Memory B cell (primary cell): ENCODE measurements around the gene IGSF22.

ENCODE experiments used
- ATAC-seq: fragments of 150-1000 bp; cut with Tn5 transposase; 2 replicates; pipeline ENCODE4 v1.10.0; 2021; ENCODE audit warnings: low read depth, mild to moderate bottlenecking, moderate library complexity
- DNase-seq, 2 donors: peaks; one replicate each; pipeline ENCODE4 v3.0.0; 2022; ENCODE audit warnings: low spot score in 2 of 2
- H3K27ac Mint-ChIP-seq: one replicate; pipeline ENCODE4 v1.8.0; 2022; ENCODE audit warnings: mild to moderate bottlenecking, moderate library complexity, mixed read lengths
- H3K27me3 Mint-ChIP-seq: one replicate; pipeline ENCODE4 v1.8.0; 2022; ENCODE audit warnings: mixed read lengths
- H3K36me3 Mint-ChIP-seq: one replicate; pipeline ENCODE4 v1.8.0; 2022; ENCODE audit warnings: mild to moderate bottlenecking, mixed read lengths
- H3K4me1 Mint-ChIP-seq: one replicate; pipeline ENCODE4 v1.8.0; 2022; ENCODE audit warnings: mixed read lengths
- H3K4me3 Mint-ChIP-seq: one replicate; pipeline ENCODE4 v1.8.0; 2022; ENCODE audit warnings: mild to moderate bottlenecking, moderate library complexity, mixed read lengths
- H3K9me3 Mint-ChIP-seq: one replicate; pipeline ENCODE4 v1.8.0; 2022; ENCODE audit warnings: mixed read lengths

The IGSF22 gene

DNA sequence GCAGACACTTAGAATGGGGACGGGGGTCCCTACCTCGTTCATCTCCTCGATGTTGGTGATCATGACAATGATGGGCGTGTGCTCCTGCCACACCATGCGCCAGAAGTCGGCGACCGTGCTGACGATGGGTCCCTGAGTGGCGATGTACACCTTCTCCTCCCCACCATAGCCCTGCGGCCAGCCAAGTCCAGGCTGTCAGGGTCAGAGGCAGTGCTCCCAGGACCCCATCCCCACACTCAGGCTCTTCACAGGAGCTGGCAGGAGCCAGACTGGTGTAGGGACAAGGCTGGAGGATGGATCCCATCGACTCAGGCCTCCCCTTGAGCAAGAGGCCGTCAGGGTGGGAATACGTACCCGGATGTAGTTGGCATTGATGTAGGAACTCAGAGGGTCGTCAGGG, 7.2 kb upstream of the IGSF22 start:
- Mint-ChIP-seq H3K4me1 (peaks cover 13% of the 10 kb centered on the region), H3K27me3 (peaks cover 8% of the 10 kb centered on the region), H3K36me3 (no peaks in the 10 kb centered on the region), H3K27ac (no peak overlapping the region), H3K9me3 (no peaks in the 10 kb centered on the region), H3K4me3 (no peak overlapping the region)
- DNase-seq: no peak
- no peak for ATAC-seq

GRCh38 chr11:18731949-18732821, 6.2 kb upstream of the IGSF22 start:
- H3K4me3 Mint-ChIP-seq: no peak overlapping the region
- peaks cover 11% of the 10 kb centered on the region for H3K27me3 Mint-ChIP-seq
- no peaks in the 10 kb centered on the region for H3K36me3 Mint-ChIP-seq
- peak; percentile 74 for ATAC-seq
- peak; percentile 66 to 84 for DNase-seq
- peaks cover 19% of the 10 kb centered on the region for H3K4me1 Mint-ChIP-seq
- peak overlapping the region; percentile 22 for H3K27ac Mint-ChIP-seq
- no peaks in the 10 kb centered on the region for H3K9me3 Mint-ChIP-seq

- DNase-seq (peak in 1 of 2 donors; percentile 10), ATAC-seq (peak; percentile 60)
- Mint-ChIP-seq H3K27me3 (peaks cover 11% of the 10 kb centered on the region), H3K9me3 (no peaks in the 10 kb centered on the region), H3K4me3 (no peak overlapping the region), H3K4me1 (peaks cover 19% of the 10 kb centered on the region), H3K27ac (peak overlapping the region; percentile 22), H3K36me3 (no peaks in the 10 kb centered on the region)
Observed at GRCh38 chr11:18731441-18731840, 5.5 kb upstream of the IGSF22 start.

GRCh38 chr11:18730020-18730419, 4.0 kb upstream of the IGSF22 start:
- DNase-seq: no peak
- Mint-ChIP-seq H3K9me3 (no peaks in the 10 kb centered on the region), H3K4me1 (peaks cover 19% of the 10 kb centered on the region), H3K36me3 (no peaks in the 10 kb centered on the region), H3K4me3 (no peak overlapping the region), H3K27me3 (peaks cover 9% of the 10 kb centered on the region), H3K27ac (no peak overlapping the region)
- ATAC-seq: no peak

DNA sequence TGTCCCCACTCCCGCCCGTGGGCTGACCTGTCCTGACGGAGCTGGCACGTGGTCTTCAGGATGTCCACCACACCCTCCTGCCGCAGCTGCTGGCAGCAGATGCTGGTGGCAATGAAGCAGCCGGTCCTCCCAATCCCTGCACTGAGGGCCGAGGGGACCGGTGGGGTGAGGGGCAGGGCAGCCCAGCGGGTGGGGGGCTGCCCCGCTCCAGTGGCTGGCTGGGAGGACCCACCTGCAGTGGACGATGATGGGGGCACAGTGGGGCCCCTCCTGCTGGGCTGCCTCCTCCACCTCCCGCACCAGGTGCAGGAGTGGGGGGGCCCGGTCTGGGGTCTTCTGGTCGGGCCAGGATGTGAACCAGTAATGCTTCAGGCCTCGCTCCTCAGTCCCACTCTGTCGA, 3.4 kb upstream of the IGSF22 start:
- ATAC-seq (no peak), DNase-seq (no peak)
- Mint-ChIP-seq H3K4me1 (peaks cover 19% of the 10 kb centered on the region), H3K9me3 (no peaks in the 10 kb centered on the region), H3K4me3 (no peak overlapping the region), H3K27ac (no peak overlapping the region), H3K36me3 (no peaks in the 10 kb centered on the region), H3K27me3 (peaks cover 9% of the 10 kb centered on the region)

- Mint-ChIP-seq H3K4me3 (no peak overlapping the region), H3K27me3 (peaks cover 10% of the 10 kb centered on the region), H3K27ac (no peak overlapping the region), H3K4me1 (peaks cover 19% of the 10 kb centered on the region), H3K9me3 (no peaks in the 10 kb centered on the region), H3K36me3 (no peaks in the 10 kb centered on the region)
- ATAC-seq (no peak), DNase-seq (no peak)
Observed at GRCh38 chr11:18728658-18729057, 2.7 kb upstream of the IGSF22 start.

- Mint-ChIP-seq H3K27ac (no peak overlapping the region), H3K27me3 (peaks cover 10% of the 10 kb centered on the region), H3K4me1 (peaks cover 19% of the 10 kb centered on the region), H3K4me3 (peak overlapping the region; percentile 32), H3K36me3 (no peaks in the 10 kb centered on the region), H3K9me3 (no peaks in the 10 kb centered on the region)
- DNase-seq: peak in 1 of 2 donors; percentile 51
- peak; percentile 64 for ATAC-seq
Observed at GRCh38 chr11:18727479-18728236, 1.7 kb upstream of the IGSF22 start.

- no peak overlapping the region for H3K4me3 Mint-ChIP-seq
- peaks cover 7% of the 10 kb centered on the region for H3K27me3 Mint-ChIP-seq
- ATAC-seq (no peak), DNase-seq (no peak)
- H3K27ac Mint-ChIP-seq: no peak overlapping the region
- H3K4me1 Mint-ChIP-seq: peaks cover 10% of the 10 kb centered on the region
- no peaks in the 10 kb centered on the region for H3K36me3 Mint-ChIP-seq
- H3K9me3 Mint-ChIP-seq: no peaks in the 10 kb centered on the region
Observed at GRCh38 chr11:18723991-18724390, 2.0 kb downstream of the IGSF22 start.

GRCh38 chr11:18722293-18722637, 3.7 kb downstream of the IGSF22 start:
- DNase-seq (no peak), ATAC-seq (no peak)
- H3K4me3 Mint-ChIP-seq: peak overlapping the region; percentile 35
- peaks cover 5% of the 10 kb centered on the region for H3K4me1 Mint-ChIP-seq
- H3K27me3 Mint-ChIP-seq: peaks cover 5% of the 10 kb centered on the region
- no peaks in the 10 kb centered on the region for H3K36me3 Mint-ChIP-seq
- H3K27ac Mint-ChIP-seq: no peak overlapping the region
- no peaks in the 10 kb centered on the region for H3K9me3 Mint-ChIP-seq

DNA sequence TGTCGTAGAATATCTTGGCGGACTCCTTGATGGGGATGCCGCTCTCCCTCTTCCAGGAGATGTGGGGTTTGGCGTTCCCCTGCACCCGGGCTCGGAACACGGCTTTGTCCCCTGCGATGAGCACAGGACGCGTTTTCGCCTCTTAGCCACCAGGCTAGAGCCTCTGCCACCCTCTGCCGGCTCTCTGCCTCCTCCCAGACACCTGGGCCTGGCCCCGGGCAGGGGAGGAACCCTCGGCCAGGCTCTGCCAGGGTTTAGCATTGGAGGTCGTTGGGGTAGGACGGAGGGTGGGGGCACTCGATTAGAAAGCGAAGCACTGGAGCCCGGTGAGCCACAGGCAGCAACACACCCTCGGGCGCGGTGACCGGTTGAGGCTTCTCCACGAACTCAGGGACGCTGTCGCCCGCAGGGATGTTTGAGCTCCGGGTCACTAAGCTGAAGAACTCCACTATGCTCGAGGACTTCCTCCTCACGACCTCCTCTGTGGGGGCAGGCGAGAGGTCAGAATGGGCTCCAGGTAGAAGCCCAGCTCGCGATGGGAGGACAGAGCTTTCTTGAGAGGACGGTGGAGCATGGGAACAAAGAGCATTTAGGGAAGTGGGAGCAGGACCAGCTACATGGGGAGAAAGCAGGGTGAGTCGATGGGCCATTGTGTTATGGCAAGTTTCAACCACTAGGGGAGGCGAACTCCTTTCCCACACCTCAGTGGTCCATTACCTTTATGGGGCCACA, 4.3 kb downstream of the IGSF22 start:
- H3K27me3 Mint-ChIP-seq: peaks cover 5% of the 10 kb centered on the region
- no peak overlapping the region for H3K27ac Mint-ChIP-seq

DNA sequence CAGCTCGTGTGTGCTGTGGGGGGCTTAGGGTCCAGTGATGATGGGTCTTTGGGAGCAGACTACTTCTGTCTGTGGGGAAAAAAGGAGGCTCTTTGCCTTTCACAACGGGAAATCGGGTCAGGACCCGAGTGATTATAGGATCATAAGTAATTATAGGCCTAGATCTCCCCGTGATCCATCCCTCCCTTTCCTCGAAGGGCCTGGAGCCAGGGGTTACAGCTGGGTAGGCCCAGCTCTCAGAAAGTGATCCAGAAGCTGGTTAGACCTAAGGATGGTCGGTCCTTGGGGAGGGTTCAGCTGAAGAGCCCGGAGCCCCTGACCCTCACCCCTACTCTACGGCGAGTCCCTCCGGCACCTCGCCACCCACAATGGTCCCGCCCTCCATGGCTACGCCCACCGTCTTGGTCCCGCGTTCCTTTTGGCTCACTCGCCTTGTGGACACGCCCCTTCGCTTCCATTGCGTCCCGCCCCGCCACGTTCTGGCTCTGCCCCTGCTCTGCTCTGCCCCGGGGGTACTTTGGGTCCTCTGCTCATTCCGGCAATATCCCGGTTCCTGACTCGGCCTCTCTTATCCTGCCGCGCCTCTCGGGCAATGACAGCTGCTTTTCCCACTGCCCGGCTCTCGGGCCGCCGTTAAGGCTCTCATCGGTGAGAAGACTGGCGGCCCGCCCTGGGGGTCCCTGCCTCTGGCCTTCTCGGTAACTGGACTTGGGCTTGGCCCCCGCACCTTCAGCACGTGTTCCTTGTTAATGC, 5.0 kb downstream of the IGSF22 start:
- Mint-ChIP-seq H3K27ac (peak overlapping the region; percentile 40), H3K27me3 (peaks cover 6% of the 10 kb centered on the region), H3K9me3 (no peaks in the 10 kb centered on the region), H3K4me3 (peak overlapping the region; percentile 90), H3K4me1 (peaks cover 5% of the 10 kb centered on the region), H3K36me3 (no peaks in the 10 kb centered on the region)
- DNase-seq: peak; percentile 59 to 68
- ATAC-seq: peak; percentile 85

More for the DNA sequence above, 4.3 kb downstream of the IGSF22 start:
- Mint-ChIP-seq H3K4me3 (peak overlapping the region; percentile 90), H3K4me1 (peaks cover 5% of the 10 kb centered on the region), H3K9me3 (no peaks in the 10 kb centered on the region), H3K36me3 (no peaks in the 10 kb centered on the region)
- ATAC-seq (peak; percentile 72), DNase-seq (peak; percentile 29 to 59)

DNA sequence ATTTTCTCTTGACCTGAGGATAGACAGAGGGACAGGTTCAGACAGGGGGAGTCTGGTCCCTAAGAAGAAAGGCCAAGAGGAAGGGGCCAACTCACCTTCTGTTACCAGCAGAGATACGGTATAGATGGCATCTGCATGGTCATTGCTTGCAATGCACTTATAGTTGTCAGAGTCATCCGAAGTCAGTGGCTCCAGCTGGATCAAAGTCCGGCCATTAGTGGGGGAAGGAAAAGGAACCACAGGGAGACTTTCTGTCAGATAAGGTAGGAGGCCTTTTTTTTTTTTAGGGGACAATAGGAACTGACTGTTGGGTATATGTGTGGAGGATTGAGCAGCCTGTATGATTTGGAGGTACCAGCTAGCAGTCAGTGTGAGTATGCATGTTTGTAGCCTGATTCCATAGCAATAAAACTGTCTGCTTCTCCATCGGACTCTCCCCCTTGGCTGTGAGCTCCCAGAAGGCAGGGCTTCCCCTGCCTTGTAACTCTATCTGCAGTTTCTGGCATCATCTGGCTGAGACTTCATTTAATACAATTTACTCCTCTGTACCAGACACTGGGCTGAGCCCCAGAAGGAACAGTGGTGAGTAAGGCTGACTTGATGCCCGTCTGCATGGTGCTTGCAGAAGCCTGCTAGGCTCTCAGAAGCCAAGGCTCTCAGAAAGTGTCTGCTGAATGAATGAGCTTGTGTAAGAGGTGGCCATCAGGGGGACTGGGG, 5.7 kb downstream of the IGSF22 start:
- peak overlapping the region; percentile 40 for H3K27ac Mint-ChIP-seq
- DNase-seq (no peak), ATAC-seq (no peak)
- H3K4me3 Mint-ChIP-seq: peak overlapping the region; percentile 90
- no peaks in the 10 kb centered on the region for H3K36me3 Mint-ChIP-seq
- H3K4me1 Mint-ChIP-seq: peaks cover 5% of the 10 kb centered on the region
- H3K9me3 Mint-ChIP-seq: no peaks in the 10 kb centered on the region
- peaks cover 6% of the 10 kb centered on the region for H3K27me3 Mint-ChIP-seq

- no peaks in the 10 kb centered on the region for H3K36me3 Mint-ChIP-seq
- H3K4me3 Mint-ChIP-seq: no peak overlapping the region
Observed at GRCh38 chr11:18715476-18715875, 10.5 kb downstream of the IGSF22 start.

More at GRCh38 chr11:18715476-18715875, 10.5 kb downstream of the IGSF22 start:
- no peak overlapping the region for H3K27ac Mint-ChIP-seq
- no peaks in the 10 kb centered on the region for H3K9me3 Mint-ChIP-seq
- DNase-seq (no peak), ATAC-seq (no peak)
- peaks cover under 1% of the 10 kb centered on the region for H3K4me1 Mint-ChIP-seq
- H3K27me3 Mint-ChIP-seq: peaks cover 14% of the 10 kb centered on the region
